ENCODE measurements around the gene SEC24D. TPM values are rescaled to one million over a fixed set of nuclear protein-coding genes. Genes with fewer than 3 reads are reported as not detected.

The SEC24D gene
- total RNA-seq, 1 experiment from 2014 or later, result 35.8 TPM

GRCh38 chr4:118834960-118835569 is 861 bp downstream of the SEC24D start:
- TF ChIP-seq CTCF (conservative IDR thresholded peaks at IDR 0.05; ENCODE audit: low read depth, low read length) (no peak), EZH2 (IDR thresholded peaks at IDR 0.05; ENCODE audit: borderline replicate concordance, low read depth, low read length, poor library complexity, severe bottlenecking) (no peak)
- Histone ChIP-seq H3K9me3 (ENCODE audit: low read depth, low read length, poor library complexity, severe bottlenecking) (no peaks in the 10 kb centered on the region), H3K36me3 (ENCODE audit: insufficient read depth, low read length, poor library complexity, severe bottlenecking) (peaks cover 25% of the 10 kb centered on the region), H3K27me3 (replicated peaks; ENCODE audit: insufficient read depth, low read depth, low read length, poor library complexity) (no peaks in the 10 kb centered on the region), H3K4me1 (ENCODE audit: insufficient read depth, low read length, poor library complexity, severe bottlenecking) (peaks cover 8% of the 10 kb centered on the region), H3K4me3 (ENCODE audit: low read depth, low read length, poor library complexity, severe bottlenecking) (peak overlapping the region; percentile 81), H3K27ac (ENCODE audit: low read depth, low read length, poor library complexity, severe bottlenecking) (peak overlapping the region; percentile 78)
- POLR2A ChIA-PET (ENCODE audit: low non-redundant PET), result no interaction called here
- peak; percentile 54 for DNase-seq (ENCODE audit: low spot score)
- BruUV-seq (replicated peaks), result TSS peak; percentile 35
- CTCF ChIA-PET, result no interaction called here
- intact Hi-C loops (cut with micrococcal nuclease; ENCODE audit: unreplicated experiment), result no loop called here

GRCh38 chr4:118834070-118834469 is 1.9 kb downstream of the SEC24D start:
- Histone ChIP-seq H3K36me3 (ENCODE audit: insufficient read depth, low read length, poor library complexity, severe bottlenecking) (peaks cover 25% of the 10 kb centered on the region), H3K27ac (ENCODE audit: low read depth, low read length, poor library complexity, severe bottlenecking) (no peak overlapping the region), H3K9me3 (ENCODE audit: low read depth, low read length, poor library complexity, severe bottlenecking) (no peaks in the 10 kb centered on the region), H3K27me3 (replicated peaks; ENCODE audit: insufficient read depth, low read depth, low read length, poor library complexity) (no peaks in the 10 kb centered on the region), H3K4me3 (ENCODE audit: low read depth, low read length, poor library complexity, severe bottlenecking) (peak overlapping the region; percentile 81), H3K4me1 (ENCODE audit: insufficient read depth, low read length, poor library complexity, severe bottlenecking) (peaks cover 8% of the 10 kb centered on the region)
- no TSS peak for BruUV-seq (replicated peaks)
- ChIA-PET CTCF (no interaction called here), POLR2A (ENCODE audit: low non-redundant PET) (no interaction called here)
- intact Hi-C loops (cut with micrococcal nuclease; ENCODE audit: unreplicated experiment), result no loop called here
- no peak for TF ChIP-seq CTCF (conservative IDR thresholded peaks at IDR 0.05; ENCODE audit: low read depth, low read length)
- no peak for TF ChIP-seq EZH2 (IDR thresholded peaks at IDR 0.05; ENCODE audit: borderline replicate concordance, low read depth, low read length, poor library complexity, severe bottlenecking)
- DNase-seq (ENCODE audit: low spot score), result no peak

GRCh38 chr4:118833192-118833820 is 2.6 kb downstream of the SEC24D start:
- no peaks in the 10 kb centered on the region for H3K27me3 ChIP-seq (replicated peaks; ENCODE audit: insufficient read depth, low read depth, low read length, poor library complexity)
- intact Hi-C loops (cut with micrococcal nuclease; ENCODE audit: unreplicated experiment), result no loop called here
- no peaks in the 10 kb centered on the region for H3K9me3 ChIP-seq (ENCODE audit: low read depth, low read length, poor library complexity, severe bottlenecking)
- peaks cover 25% of the 10 kb centered on the region for H3K36me3 ChIP-seq (ENCODE audit: insufficient read depth, low read length, poor library complexity, severe bottlenecking)
- CTCF ChIA-PET, result no interaction called here
- no peak overlapping the region for H3K27ac ChIP-seq (ENCODE audit: low read depth, low read length, poor library complexity, severe bottlenecking)
- POLR2A ChIA-PET (ENCODE audit: low non-redundant PET), result no interaction called here
- peaks cover 8% of the 10 kb centered on the region for H3K4me1 ChIP-seq (ENCODE audit: insufficient read depth, low read length, poor library complexity, severe bottlenecking)
- H3K4me3 ChIP-seq (ENCODE audit: low read depth, low read length, poor library complexity, severe bottlenecking), result no peak overlapping the region
- DNase-seq (ENCODE audit: low spot score), result no peak
- TF ChIP-seq CTCF (conservative IDR thresholded peaks at IDR 0.05; ENCODE audit: low read depth, low read length) (no peak), EZH2 (IDR thresholded peaks at IDR 0.05; ENCODE audit: borderline replicate concordance, low read depth, low read length, poor library complexity, severe bottlenecking) (no peak)
- no TSS peak for BruUV-seq (replicated peaks)

Measured in A673 (cell line).